Upper lobe of right lung (tissue), 1 donor: Measurements from ENCODE around the gene ZKSCAN3. TPM values are rescaled to one million over a fixed set of nuclear protein-coding genes. Genes with fewer than 3 reads are reported as not detected.

Source experiments
- ATAC-seq: fragments of 200-7000 bp; cut with Tn5 transposase; one replicate; pipeline ENCODE4 v1.9.1; 2020; ENCODE audit warnings: mild to moderate bottlenecking, moderate library complexity
- DNase-seq: peaks from one replicate; pipeline ENCODE4 v3.0.0-alpha.2; 2020
- H3K27ac ChIP-seq: fragments of 200-600 bp; one replicate; pipeline ENCODE4 v1.8.0; 2022
- H3K27me3 ChIP-seq: fragments of 200-600 bp; one replicate; pipeline ENCODE4 v1.8.0; 2022; ENCODE audit warnings: mild to moderate bottlenecking
- H3K36me3 ChIP-seq: fragments of 200-600 bp; one replicate; pipeline ENCODE4 v1.8.0; 2022
- H3K4me1 ChIP-seq: fragments of 200-600 bp; one replicate; pipeline ENCODE4 v1.8.0; 2022
- H3K4me3 ChIP-seq: fragments of 200-600 bp; one replicate; pipeline ENCODE4 v1.8.0; 2022; ENCODE audit warnings: mild to moderate bottlenecking
- H3K9me3 ChIP-seq: fragments of 200-600 bp; one replicate; pipeline ENCODE4 v1.8.0; 2022
- intact Hi-C: fragments of 100-400 bp; cut with DNase I; formaldehyde crosslinking; loops from one replicate; pipeline ENCODE4 v1.11.0; 2022
- total RNA-seq: library from RNA; stranded (reverse); fragmentation: NEBNext Ultra II Directional; extraction: Animal tissue kit (Norgen Biotek cat#: 25700); gene quantifications from one replicate; pipeline ENCODE4 v1.2.1, GENCODE V29; 2021
- TF ChIP-seq, protein P1 (sequence below): fragments of 200-600 bp; IDR thresholded peaks from one replicate; pipeline ENCODE4 v1.8.0; 2022; ENCODE audit warnings: antibody characterized with exemption
- donor health status: DM: no; HTN: yes; CAD: no; lungs with severe emphysema.

The ZKSCAN3 gene
- total RNA-seq, 1 donor from 2014 or later = 7.3 TPM

DNA sequence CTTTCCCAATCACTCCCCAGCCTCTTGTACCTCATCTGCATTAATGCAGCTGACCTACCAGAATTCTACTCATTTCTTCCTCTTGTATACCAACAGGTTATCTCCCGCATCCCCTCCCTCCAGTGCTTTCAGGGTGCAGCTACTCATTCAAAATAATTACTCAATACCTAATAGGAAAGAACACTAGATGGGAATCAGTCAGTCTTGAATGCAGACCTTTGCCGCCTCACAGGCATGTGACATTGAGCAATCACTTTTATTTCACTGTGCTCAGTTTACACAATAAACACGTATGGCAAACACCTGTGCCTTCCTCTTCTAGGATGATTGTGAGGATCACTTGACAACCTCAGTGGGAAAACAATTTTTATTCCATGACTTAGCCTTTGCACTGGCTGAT, 27.1 kb upstream of the ZKSCAN3 start:
- TF ChIP-seq, protein P1, sequence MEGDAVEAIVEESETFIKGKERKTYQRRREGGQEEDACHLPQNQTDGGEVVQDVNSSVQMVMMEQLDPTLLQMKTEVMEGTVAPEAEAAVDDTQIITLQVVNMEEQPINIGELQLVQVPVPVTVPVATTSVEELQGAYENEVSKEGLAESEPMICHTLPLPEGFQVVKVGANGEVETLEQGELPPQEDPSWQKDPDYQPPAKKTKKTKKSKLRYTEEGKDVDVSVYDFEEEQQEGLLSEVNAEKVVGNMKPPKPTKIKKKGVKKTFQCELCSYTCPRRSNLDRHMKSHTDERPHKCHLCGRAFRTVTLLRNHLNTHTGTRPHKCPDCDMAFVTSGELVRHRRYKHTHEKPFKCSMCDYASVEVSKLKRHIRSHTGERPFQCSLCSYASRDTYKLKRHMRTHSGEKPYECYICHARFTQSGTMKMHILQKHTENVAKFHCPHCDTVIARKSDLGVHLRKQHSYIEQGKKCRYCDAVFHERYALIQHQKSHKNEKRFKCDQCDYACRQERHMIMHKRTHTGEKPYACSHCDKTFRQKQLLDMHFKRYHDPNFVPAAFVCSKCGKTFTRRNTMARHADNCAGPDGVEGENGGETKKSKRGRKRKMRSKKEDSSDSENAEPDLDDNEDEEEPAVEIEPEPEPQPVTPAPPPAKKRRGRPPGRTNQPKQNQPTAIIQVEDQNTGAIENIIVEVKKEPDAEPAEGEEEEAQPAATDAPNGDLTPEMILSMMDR = no peak
- H3K4me1 ChIP-seq = no peaks in the 10 kb centered on the region
- peaks cover 17% of the 10 kb centered on the region for H3K9me3 ChIP-seq
- DNase-seq (no peak), ATAC-seq (no peak)
- intact Hi-C loops = no loop called here
- no peaks in the 10 kb centered on the region for H3K27me3 ChIP-seq
- peaks cover 15% of the 10 kb centered on the region for H3K36me3 ChIP-seq
- H3K27ac ChIP-seq = no peak overlapping the region
- H3K4me3 ChIP-seq = no peak overlapping the region

DNA sequence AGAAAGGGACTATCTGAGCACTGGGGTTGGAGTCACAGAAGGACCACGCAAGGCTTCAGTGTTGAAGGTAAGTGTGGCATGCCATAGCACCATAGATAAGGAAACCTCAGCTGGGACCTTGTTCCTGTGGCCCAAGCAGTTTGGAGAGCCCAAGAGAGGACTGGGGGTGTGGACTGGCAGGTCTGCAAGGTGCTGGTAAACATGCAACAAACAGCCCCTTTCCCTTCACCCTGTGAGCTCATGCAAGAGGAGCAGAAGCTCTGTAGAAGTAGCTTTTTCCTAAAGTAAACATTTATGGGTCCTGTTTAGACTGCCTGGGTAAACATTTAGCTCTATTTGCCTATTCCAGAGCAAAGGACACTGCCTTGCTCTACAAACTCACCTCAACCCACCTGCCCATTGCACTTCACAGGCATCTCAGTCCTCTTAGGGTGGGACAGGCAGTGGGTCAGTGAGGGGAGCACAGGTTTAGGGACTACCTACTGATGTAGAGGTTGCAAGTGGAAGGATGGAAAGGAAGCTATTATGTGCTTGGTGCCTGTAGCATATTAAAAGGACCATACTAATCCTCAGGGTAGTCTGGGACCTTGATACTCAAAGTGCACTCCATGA, 25.8 kb upstream of the ZKSCAN3 start:
- H3K27ac ChIP-seq = no peak overlapping the region
- ATAC-seq (no peak), DNase-seq (no peak)
- H3K9me3 ChIP-seq = peaks cover 17% of the 10 kb centered on the region
- peaks cover 15% of the 10 kb centered on the region for H3K36me3 ChIP-seq
- intact Hi-C loops = no loop called here
- no peak overlapping the region for H3K4me3 ChIP-seq
- H3K4me1 ChIP-seq = no peaks in the 10 kb centered on the region
- TF ChIP-seq, protein P1 = no peak
- H3K27me3 ChIP-seq = no peaks in the 10 kb centered on the region

GRCh38 chr6:28326371-28326948, 23.3 kb upstream of the ZKSCAN3 start:
- H3K9me3 ChIP-seq = peaks cover 17% of the 10 kb centered on the region
- no peak overlapping the region for H3K4me3 ChIP-seq
- intact Hi-C loops = no loop called here
- H3K36me3 ChIP-seq = peaks cover 15% of the 10 kb centered on the region
- no peak overlapping the region for H3K27ac ChIP-seq
- DNase-seq (no peak), ATAC-seq (no peak)
- no peaks in the 10 kb centered on the region for H3K27me3 ChIP-seq
- TF ChIP-seq, protein P1 = no peak
- H3K4me1 ChIP-seq = no peaks in the 10 kb centered on the region

- DNase-seq = no peak
These were observed 19.7 kb upstream of the ZKSCAN3 start for GRCh38 chr6:28330041-28330440.

DNA sequence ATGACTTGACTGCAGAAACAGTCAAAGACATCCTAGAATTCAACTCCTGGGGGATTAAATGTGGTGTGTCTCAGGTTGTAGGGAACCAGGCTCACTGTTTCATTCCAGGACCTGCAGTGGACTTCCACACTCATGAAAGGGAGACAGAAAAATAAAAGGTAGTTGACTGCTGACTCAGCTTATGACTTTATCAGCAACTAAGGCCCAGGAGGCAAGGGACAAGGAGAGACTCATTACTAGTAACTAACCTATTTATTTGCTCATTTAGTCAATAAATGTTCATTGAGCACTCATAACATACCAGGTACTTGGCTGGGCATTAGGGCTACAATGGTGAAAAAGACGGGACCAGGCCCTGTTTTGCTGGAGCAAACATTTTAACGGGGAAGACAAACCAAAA, 16.7 kb upstream of the ZKSCAN3 start:
- TF ChIP-seq, protein P1 = no peak
- intact Hi-C loops = no loop called here
- DNase-seq = no peak

More at GRCh38 chr6:28330041-28330440, 19.7 kb upstream of the ZKSCAN3 start:
- ATAC-seq = no peak
- Histone ChIP-seq H3K9me3 (peaks cover 17% of the 10 kb centered on the region), H3K4me3 (no peak overlapping the region), H3K27ac (no peak overlapping the region), H3K27me3 (no peaks in the 10 kb centered on the region), H3K36me3 (peaks cover 15% of the 10 kb centered on the region), H3K4me1 (peaks cover 6% of the 10 kb centered on the region)
- intact Hi-C loops = no loop called here
- TF ChIP-seq, protein P1 = no peak

More for the DNA sequence above, 16.7 kb upstream of the ZKSCAN3 start:
- no peaks in the 10 kb centered on the region for H3K27me3 ChIP-seq
- H3K27ac ChIP-seq = no peak overlapping the region
- no peaks in the 10 kb centered on the region for H3K9me3 ChIP-seq
- no peak overlapping the region for H3K4me3 ChIP-seq
- no peak for ATAC-seq
- H3K4me1 ChIP-seq = peaks cover 12% of the 10 kb centered on the region
- no peaks in the 10 kb centered on the region for H3K36me3 ChIP-seq
